NCI-H2107 treated with DMSO at 0.1 percent for 48 hours (cell line): ENCODE results near the gene ANKRA2.
A peak's percentile ranks its signal among the peaks of the same experiment; 100 is the strongest.
"Not testable (repeated sequence)": the region's sequence is repeated elsewhere in the genome, so short reads cannot be mapped to it uniquely, and the experiment has no call there.

Experiments
- DNase-seq: peaks from one replicate; lab custom pipeline; 2025; ENCODE audit not compliant: unreplicated experiment; lab: John Stamatoyannopoulos, UW

ANKRA2 gene

DNA sequence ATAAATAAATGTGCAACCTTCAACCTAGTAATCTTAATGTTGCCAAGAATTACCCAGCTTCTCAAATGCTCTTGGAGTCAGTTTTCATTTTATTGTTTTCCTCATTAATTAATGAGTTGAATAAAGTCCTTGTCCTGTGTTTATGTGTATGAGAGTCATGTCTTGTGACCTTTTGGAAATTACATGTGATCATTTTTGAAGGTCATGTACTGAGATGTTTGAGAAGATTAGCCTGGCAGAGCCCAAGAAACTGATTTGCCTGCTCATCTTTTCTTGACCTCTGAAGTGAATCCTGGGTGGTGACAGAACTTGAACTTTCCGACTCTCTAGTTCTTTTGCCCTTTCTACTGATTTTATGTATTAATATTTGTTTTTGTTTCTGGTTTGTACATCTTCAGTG lies 15.4 kb downstream of the ANKRA2 start:
- no peak for DNase-seq

DNA sequence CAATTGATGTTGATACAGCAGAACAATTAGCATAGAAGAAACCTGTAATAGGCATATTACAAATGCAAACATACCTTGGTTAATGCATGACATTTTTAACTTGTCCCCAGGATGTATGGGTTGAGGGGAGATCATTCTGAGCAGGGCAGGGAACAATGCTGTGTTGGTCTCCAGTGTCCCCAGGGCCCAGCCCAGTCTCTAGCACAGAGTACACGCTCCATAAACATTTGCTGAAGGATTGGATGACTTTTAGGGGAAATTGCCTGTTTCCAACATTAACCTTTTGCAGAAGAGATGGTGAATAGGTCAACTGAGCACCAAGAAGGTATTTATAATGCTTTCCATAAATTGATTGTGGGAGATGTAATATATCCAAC lies 20.0 kb downstream of the ANKRA2 start:
- DNase-seq = no peak

DNA sequence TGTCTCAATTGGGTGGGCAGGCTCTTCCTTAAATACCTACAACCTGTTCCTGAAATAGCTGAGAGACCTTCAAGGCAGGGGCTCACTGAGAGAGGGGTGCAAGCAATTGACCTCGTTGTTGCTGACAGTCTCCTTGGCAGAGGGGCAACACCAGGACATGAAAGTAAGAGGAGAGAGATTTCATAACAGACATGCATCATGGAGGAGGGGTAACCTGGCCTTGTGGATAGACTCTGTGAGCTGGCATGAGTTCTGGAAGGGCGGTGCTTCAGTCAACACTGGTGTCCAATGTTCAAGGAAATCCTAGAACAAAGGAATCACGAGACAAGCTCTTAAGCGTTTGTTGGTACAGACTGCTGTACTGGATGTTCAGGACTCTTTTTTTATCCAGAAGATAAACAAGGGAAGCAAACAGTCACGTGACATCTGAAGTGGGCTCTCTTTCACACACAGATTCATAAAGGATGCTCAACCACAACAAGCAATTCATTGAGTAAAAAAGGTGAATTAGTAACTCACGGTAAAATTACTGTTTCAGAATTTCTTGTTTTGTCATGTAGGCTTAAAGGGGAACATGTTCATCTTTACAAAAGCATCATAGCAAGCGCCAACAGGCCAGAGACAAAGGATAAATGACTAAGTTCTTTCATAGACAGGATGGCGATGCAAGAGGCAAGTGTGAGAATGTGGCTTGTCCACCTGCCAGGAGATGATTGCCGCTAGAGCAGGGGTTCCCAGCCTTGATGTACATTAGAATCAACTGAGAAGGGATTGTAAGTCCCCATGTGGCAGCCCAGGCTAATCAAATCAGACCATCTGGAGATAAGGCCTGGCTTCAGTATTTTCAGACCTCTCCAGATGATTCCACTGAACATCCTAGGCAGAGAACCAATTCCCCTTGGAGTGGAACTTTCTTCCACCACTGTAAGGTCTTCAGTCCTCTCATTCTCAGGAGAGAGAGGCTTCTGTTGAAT lies 20.7 kb downstream of the ANKRA2 start:
- DNase-seq = peak; percentile 91

DNA sequence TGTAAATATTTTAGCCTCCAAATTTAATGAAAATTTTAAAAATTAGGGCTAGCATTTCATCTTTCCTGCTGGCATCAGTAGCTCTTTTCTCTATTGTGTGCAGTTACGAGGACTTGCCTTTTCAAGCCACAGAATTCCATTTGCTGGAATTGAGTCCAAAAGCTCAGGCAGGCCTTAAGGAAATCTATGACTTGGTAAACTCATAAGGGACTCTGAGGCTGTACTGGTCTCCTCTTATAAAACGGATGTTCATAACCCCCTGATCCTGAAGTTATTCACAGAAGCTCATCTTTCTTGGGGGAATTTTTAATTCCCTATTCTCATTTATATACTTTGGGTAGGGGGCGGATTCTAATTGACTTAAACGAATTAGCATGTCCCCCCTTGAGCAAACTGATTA lies 23.4 kb downstream of the ANKRA2 start:
- no peak for DNase-seq

DNA sequence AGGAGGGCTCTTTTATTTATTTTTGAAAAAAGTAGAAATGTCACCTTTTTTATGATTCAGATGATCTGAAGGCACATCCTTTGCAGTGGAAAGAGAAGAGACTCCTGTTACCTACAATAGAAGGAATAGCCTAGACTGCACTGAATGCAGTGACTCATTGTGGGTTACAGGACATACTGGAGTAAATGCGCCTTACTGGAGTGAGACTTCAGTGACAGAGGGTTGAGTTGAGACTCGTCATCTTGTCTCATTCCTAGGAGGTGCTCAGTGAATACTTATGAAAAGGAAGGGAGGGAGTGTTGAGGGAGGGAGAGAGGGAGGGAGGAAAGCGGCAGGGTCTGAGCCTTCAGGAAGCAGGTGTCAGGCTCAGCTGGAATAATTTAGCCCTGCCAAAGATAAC lies 25.2 kb downstream of the ANKRA2 start:
- DNase-seq = no peak

DNA sequence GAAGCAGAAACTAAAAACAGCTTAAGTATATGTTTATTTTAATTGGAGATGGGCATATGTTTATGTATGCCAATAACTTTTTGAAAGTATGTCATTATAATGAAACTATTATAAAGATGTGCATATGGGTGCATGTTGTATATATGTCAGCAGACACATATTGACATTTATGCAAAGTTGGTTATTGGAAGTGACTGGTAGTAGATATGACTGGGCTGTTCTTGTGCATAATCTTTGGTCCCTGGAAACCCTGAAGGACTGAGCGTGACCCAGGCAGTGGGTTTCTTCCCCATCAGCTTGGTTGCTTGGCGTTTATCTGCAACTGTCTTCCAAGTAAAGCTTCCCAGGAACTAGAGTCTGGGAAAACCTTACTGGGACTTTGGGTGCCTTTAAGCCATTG lies 25.7 kb downstream of the ANKRA2 start:
- DNase-seq = no peak

DNA sequence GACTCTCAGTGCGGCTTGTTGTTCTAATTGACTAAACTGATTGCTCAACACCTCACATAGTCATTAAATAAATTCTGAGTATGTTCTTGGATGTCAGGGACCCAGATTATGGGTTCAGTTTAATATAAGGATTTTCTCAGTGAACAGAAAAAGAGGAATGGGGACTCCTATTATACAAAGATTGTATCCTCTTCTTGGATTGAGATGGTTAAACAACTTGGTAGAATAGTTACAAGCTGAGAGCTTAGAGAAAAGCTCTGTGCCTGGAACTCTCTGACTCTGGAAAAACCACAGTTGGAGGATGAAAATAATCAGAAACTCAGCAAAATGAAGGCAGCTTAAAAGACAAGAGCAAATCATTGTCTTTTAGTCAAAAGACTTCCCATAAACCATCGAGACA lies 30.5 kb downstream of the ANKRA2 start:
- DNase-seq = no peak

DNA sequence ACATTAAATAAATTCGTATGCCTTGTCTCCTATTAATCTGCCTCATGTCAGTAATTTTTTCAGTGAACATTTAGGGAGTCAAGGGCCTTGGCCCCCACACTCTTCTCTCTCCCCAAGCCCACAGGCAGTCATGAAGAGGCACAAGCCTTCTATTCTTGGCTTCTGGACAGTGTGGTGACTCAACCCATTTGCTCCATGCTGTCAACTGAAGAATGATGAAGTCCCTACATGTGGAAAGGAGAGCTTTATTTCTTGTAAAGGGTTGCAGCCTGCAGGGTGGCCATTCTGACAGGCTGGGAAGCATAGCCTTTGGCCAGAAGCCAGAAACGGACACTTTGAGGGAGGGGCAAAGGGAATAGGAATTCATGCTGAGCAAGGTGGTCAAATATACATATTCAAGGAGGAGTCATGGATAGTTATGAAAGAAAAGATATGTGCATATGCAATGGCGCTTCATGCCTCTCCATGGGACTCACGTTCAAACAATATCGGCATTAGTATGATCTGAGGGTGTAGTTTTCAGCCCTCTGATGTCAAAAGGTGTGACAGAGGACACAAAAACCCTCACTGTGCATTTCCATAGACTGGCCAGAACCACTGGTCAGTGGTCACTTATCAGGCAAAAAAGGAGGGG lies 31.3 kb downstream of the ANKRA2 start:
- no peak for DNase-seq

DNA sequence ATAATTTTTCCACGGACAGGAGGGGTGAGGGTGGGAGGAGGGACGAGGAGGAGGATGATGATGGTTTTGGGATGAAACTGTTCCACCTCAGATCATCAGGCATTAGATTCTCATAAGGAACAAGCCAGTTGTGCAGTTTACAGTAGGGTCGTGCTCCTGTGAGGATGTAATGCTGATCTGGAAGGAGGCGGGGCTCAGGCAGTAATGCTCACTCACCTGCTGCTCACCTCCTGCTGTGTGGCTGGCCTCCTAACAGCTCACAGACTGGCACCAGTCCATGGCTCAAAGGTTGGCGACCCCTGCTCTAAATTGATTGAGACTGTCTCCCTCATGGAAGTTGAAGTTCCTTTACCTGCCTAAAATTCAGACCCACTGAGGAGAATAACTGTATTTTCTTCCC lies 33.2 kb downstream of the ANKRA2 start:
- no peak for DNase-seq

DNA sequence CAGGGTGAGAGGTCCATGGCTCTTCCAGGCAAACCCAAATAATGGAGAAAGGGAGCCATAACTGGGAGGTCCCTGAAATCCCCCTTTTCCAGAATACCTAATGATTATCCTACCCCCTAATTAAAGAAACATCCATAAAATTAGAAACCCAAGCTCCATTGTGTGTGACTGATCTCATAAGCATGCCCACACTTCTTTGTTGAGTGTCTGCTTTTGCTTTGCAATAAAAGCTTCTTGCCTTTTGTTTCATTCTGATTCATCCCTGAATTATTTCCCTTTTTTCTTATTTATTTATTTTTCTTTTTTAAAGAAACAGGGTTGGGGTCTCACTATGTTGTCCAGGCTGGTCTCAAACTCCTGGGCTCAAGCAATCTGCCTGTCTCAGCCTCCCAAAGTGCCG lies 34.1 kb downstream of the ANKRA2 start:
- DNase-seq = no peak

DNA sequence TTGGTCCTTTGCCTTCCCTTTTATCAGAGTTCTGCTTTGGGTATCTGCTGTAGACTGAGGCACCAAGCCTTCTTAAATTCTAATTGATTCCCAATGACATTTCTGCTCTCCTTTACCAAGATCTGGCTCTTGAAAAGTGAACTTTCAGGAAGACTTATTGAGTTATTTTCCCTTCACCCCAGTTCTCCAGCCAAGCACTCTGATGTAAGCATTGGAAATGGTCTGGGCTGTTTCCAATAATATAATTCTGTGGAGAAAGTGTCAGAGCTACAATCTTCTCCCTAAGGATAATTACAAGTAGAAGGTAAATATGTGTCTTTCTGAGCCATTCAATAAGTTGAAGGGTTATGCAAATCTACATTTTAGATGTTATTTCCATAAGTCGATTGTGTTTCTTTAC lies 36.4 kb downstream of the ANKRA2 start:
- DNase-seq = no peak

DNA sequence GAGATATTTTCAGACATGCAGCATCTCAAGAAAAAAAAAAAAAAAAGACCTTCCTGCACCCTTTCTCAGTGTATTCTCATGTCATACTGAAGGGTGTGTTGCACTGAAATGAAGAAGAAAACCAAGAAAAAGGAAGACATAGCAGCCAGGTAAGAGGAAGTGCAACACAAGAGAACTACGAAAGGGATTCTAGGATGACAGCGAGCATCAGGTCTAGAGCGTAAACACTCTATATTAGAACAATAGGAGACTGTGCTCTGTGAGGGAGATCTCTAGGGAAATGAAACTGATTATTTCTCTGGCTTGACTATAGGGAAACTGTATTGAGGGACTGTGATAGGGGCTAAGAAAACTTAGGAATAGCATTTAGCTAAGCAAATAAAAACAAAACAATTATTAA lies 37.2 kb downstream of the ANKRA2 start:
- DNase-seq = peak; percentile 42

DNA sequence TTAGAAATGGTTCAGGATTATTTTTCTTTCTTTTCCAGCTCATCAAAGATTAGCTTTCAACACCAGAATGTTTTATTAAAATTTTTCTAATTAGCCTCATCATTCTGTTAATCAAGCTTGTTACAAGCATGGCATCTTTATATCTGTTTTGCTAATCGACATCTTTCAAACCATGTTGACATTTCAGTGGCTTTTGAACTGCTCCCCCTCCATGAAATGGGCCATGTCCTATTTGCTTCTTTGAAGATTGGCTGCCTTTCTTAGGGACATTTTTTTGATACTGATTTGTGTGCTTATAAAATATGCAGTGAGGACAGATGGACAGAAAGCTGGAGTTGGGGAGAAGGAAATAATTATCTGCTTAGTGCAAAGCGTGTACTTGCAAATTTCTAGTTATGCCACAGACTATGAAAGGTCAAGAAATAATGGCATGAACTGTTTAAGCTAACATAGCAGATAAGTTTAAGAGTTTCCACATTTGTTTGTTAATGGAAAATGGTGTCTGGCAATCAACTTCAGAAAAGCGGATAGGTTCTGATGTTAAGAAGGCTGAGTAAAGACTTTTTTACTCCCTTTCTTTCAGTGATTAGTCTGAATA lies 39.7 kb downstream of the ANKRA2 start:
- no peak for DNase-seq

DNA sequence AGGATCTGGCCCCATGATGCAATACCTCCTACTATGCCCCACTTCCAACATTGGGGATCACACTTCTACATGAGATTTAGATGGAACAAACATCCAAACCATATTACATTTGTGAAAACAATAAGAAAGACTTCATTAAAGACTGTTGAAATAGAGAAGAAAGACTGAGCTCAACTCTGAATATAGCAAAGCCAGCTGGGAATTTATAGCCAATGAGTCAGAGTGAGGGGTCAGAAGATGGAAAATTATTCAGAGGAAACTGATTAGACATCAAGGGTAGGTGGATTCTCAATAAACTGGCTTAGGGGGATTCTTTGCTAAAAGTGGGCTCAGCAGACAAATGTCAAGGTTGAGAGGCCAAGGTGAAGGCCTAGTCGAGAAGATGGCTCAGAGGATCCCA lies 41.6 kb downstream of the ANKRA2 start:
- no peak for DNase-seq

DNA sequence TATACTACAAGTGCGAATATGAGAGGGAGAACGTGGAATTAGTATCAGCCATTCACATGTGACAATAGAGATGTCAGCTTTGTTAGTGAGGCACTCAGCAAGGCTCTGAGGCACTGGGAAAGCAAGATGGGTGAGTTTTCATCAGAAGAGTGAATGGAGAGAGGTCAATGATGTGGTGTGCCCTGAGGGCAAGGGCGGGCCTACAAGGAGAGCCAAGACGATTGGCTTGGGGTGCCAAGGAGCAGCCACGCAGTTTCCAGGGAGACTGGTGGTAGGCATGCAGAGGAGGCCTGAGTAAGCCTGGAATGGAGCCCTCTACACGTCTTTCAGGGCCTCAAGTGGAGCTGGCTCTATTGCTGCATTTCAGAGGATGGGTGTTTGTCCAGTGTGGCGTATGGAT lies 42.5 kb downstream of the ANKRA2 start:
- no peak for DNase-seq

DNA sequence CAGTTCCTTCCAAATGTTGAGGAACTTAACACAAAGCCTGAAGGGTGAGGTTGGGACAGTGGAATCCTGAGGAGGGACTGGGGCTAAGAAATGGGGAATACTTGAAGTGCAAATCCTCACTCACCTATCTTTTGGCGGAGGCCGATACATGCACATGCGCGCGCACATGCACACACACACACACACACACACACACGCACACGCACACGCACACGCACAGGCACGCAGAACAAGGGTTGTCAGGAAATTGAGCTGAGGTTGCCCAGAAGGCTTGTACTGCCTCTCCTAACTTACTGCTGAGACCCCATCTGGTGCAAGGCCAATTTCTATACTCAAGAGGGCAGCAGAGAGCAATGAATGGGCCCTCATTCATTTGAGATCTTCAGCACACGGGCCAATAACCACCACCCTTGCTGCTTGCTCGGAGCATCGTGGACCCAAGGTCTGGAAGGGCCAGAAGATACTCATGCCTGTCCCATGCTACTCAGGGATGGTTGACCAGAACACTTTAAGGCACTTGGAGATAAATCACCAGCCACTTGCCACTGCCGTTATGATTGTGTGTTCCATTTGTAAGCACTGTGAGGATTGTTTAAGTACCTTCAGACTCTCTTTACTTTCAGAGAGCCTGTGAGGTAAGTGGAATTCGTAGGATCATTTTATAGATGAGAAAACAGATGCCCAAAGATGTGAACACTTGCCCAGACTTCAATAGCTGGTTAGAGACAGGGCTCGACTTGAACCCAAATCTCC lies 45.7 kb downstream of the ANKRA2 start:
- DNase-seq = peak; percentile 43

DNA sequence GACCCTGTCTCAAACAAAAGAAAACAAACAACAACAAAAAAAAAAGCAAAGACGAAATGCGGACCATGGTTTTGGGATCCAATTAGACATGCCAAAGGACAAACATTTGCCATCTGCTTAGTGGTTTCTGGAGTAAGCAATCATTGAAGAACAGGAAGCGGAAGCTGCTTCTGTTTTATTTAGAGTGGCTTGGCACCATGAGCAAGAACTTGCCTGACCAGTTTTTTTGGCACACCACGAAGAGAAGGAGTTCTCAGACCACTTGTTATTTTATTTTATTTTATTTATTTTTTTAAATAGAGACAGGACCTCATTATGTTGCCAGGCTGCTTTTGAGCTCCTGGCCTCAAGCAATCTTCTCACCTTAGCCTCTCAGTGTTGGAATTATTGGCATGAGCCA lies 50.2 kb downstream of the ANKRA2 start:
- no peak for DNase-seq

DNA sequence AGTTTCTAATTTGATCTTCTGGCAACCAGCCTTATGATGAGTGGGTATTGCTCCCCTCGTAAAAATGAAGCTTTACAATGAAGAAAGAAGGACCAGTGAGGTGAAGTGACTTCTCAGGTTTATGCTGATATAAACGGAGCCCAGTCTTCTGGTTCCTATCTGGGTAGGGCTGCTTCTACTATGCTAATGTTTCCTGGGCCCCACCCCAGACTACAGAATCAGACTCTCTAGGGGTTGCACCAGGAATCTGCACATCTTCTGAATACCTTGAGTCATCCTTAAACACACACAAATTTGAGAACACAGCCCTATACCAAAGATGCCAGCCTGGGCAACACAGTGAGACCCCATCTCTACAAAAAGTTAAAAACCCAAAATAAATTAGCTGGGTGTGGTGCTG lies 51.0 kb downstream of the ANKRA2 start:
- DNase-seq = no peak

DNA sequence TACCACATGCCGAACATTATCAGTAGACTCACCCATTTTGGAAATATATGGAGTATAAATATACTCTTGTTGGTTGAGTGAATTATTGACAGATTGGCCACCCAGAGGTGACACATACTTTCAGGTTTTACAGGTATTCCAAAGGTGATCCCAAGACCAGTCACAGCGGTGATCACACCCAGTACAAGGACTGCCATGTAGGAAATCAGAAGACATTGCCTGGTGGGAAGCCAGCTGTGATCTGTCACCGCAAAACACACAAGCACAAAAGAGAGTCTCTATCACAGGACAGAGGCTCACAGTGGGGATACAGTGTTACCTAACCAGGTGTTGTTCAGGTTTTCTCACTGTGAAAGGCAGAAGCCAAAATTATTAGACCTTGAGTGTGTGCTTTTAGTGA lies 51.4 kb downstream of the ANKRA2 start:
- no peak for DNase-seq

DNA sequence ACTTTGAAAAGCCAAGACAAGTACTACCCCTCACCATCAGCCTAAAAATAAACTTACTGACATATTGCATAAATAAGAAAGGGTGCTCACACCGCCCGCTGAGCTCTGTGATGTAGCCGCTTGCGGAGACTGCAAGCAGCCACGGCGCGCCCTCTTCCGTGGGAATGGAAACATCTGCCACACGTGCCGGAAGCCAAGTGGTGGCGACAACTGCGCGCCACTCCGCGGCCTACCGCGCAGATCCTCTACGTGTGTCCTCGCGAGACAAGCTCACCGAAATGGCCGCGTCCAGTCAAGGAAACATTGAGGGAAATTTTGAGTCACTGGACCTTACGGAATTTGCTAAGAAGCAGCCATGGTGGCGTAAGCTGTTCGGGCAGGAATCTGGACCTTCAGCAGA lies 56.9 kb downstream of the ANKRA2 start:
- not testable (repeated sequence) for DNase-seq

DNA sequence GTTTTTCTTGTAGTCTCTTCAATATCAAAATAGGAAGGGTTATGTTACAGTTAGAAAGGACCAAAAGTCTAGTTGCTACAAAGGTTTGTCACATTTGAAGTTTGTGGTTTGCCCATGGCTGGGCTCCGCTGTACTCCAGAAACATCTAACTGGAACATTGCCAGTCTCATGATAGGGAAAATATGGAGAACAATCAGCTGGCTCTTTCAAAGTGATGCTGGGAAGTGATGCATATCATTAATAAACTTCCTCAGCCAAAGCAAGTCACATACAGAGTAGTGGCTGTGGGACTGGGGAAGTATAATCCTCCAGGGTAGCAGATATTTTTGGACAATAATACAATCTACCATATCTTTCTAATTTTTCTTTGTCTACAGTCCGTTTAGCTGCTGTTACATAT lies 58.4 kb downstream of the ANKRA2 start:
- peak; percentile 29 for DNase-seq
